Right forelimb (tissue), 1 donor: ENCODE measurements around the gene CDC20.
A peak's percentile ranks its signal among the peaks of the same experiment; 100 is the strongest.
"Not testable (repeated sequence)": the region's sequence is repeated elsewhere in the genome, so short reads cannot be mapped to it uniquely, and the experiment has no call there.

ENCODE experiments used
- DNase-seq: peaks from one replicate; pipeline ENCODE4 v3.0.0-alpha.2; 2018

The CDC20 gene

DNA sequence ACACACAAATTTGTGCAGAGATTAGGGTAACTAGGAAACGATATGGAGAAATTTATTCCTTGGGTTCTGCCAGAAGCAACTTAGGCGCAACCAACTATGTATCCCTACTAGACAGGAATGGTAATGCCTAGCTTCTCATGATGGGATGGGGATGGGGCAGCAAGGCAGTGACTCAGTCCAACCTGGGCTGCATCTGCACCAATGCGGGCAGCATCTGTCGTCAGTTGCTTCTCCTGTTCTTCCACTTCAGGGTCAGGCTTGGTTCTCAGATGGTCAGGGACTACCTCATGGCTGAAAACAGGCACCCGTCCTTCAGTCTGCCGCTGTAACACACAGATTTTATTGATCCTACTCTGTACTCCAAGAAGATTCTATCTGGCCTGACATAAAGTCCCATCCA, 27.9 kb downstream of the CDC20 start:
- DNase-seq = no peak

DNA sequence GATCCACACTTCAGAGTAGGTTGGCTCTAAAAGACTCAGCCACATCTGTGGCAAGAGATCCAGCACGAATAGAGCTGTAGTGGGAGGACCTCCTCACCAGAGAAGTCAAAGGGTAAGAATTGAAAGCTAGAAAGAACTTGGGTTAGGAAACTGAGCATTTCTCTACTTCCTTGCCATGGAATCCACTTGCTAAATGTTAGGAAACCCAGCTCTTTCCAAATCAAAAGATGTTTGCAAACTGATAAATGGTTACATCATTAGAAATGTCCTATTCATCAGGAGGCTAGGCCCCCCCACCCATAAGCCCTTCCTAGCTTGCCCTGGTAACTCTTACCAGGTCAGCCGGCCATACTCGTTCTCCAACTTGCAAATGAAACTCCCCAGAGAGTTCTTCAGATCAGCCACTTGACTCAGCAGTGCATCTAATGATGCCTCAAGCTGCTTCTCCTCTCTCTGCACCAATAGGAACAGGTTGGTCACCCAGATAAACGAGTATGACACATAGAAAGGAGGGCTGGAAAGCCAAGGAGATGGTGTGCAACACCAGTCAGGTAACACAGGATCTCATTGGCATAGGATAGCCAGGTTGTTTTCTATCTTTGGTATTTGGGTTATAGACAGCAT, 29.3 kb downstream of the CDC20 start:
- DNase-seq = no peak

DNA sequence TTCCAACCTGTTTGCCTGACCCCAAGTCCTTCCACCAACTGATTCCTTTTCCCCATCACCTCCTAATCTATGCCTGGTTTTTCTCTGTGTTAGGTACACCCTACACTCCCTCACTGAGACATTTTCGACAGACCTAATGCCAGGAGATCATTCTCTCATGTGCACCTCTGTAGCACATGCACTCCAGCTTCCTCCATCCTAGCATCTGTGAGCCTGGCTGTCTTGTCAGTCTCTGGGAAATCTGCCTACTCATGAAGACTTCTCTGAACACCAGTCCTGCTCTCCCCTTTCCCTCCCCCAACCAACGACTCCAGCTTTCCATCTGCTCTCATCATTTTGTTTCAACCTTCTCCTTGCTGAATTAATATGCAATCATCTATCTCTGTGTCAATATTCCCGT, 29.8 kb downstream of the CDC20 start:
- DNase-seq = no peak

DNA sequence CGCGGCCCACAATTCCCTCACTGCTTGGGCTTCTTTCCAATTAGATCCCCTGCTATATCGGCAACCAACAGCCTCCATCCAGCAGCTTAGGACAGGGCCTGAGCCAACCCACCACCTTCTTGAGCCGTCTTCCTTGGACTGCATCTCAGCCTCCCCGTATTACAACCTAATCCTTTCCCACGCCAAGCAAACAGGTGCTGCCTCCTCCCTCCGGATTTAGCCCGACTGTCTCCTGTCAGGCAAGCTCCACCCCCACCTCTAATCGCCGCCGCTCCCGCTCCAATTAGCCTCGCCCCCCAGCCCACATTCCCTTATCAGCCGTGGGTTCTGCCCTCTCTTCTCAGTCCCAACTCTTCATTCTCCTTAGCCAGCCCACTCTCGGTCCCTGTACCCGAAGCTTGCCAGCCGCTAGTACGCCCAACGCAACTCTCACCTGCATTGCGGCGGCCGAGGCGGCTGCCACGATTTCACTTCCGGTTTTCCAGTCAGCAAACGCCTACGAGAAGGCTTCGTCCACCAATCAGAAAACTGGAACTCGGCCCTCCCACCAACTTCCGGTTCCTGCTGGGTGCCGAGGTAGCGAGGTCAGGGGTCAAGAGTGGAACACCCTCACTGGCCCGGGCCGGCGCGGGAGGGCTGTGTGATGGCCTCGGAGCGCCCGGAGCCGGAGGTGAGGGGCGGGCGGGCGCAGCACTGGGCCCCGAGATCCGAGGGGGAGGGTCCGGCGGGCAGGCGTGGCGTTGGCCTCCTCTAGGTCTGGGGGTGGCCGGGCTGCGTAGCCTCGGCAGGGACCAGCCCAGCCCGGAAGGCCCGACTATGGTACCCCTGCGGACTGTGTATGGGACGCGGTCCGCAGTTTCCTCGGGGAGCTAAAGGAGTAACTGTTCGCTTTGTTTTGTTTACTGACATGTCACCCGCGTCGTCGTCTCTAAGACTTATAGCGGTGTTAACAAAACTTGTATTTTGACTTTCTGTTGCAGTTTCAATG, 30.8 kb downstream of the CDC20 start, which contains the start of the genes MED8 and SZT2:
TSS of gene MED8 (minus strand) at position 475 of the 988 bp plus-strand sequence. CDS start at position 439, 36 bp downstream.
TSS of gene SZT2 (plus strand) at position 574 of the 988 bp plus-strand sequence. CDS start at position 644, 70 bp downstream.
- DNase-seq = peak; percentile 97

DNA sequence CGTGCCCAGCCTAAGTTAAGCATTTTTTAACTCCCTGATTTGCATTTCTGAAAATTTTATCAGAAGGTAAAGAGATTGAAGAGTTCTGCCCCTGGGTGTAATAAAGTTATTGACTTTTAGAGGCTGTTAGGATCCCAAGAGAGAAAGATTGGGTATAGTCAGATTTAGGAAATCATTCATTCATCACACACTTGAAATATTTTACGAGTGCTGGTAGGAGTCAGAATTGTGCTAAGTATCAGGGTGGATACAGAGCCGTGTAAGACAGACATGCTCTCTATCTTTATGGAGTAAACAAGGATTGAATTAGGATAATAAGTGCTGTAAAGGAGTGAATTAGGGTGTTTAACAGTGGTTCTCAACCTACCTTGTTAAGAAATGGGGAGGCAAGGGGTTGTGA, 33.9 kb downstream of the CDC20 start:
- no peak for DNase-seq

DNA sequence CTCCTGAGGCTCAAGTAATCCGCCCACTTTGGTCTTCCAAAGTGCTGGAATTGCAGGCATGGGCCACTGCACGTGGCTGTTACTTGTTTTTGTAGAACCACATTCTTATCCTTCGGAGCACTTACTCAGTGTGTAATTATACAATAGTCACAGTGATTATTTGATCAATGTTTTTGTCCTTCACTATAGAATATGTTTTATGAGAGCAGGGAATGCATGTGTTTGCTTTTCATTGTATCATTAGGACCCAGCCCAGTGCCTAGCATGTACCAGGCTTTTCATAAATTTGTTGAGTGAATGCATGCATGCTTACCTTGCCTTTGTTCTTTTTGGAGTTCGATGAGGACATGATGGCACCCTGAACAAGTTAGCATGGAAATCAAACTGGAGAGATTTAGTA, 36.7 kb downstream of the CDC20 start:
- DNase-seq = no peak

DNA sequence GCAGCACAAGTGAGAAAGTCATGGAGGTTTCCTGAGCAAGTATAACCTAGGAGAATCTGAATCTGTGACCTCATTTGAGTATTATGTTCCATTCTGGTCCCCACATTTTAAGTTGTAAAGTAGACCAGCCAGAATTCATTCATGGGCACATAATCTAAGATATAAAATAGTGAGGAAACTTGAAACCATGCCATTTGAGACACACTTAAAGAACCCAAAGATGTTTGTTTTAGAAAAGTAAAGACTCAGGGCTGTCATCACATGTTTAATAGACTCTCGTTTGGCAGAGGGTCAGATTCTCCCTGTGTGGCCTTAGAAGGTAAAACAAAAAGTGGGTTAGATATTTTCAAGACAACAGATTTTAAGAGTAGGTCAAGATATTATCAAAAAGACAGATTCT, 37.3 kb downstream of the CDC20 start:
- no peak for DNase-seq

DNA sequence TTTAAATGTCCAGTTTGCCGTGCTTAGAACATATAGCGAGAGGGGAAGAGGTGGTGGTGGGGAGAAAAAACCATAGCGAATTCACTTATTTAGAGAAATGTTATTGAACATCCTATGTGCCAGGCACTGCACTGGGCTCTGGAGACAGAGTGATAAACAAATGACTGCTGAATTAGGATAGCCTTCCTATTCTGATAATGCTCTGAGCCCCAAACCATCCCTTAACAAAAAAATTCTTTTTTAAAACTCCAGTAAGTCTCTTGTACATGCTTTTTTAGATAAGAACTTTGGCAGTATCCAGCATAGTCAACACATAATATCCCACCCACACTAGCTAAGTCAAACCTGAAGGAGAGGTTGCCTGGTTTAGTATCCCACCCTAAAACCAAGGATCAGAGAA, 39.4 kb downstream of the CDC20 start:
- no peak for DNase-seq

DNA sequence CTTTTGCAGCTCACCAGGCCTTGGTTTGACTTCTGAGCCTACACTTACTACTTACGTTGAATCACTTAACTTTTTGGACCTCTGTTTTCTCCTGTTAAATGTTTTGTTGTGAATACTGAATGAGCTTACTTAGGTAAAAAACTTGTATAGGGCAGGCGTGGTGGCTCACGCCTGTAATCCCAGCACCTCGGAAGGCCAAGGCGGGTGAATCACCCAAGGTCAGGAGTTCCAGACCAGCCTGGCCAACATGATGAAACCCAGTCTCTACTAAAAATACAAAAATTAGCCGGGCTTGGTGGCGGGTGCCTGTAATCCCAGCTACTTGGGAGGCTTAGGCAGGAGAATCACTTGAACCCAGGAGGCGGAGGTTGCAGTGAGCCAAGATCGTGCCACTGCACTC, 41.7 kb downstream of the CDC20 start:
- not testable (repeated sequence) for DNase-seq

DNA sequence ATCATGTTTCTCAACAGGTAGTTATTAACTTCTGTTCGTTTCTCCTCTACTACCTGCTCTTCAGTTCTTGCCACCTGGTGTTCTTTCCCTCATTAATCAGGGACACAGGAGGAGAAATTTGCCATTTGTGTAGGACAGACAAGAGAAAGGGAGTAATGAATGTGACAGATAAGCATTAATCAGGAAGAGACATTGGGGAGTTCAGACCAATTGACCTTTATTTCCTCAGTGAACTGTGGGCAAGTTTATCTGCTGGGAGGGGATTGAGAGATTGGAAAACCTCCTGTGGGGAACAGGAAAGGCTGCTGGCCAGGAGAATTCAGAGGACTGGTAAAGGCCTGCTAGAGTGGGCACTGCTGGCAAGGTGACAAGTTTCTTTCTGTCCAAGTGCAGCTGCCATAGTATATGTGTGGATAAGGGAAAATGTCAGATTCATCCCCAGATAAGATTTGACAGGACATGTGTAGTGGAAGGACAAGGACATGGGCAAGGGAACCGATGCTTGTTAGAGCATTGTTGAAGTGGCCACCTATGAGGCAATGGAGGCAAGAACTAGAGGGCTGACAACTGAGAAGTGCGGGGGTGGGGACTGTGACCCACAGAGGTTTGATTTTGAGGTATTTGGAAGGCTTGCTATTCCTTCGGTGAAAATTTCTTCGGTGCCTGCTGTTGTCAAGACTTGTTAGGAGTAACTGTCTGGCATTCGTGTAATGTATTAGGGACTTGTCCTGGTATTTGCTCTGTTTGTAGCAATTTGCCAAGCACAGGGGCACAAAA, 43.5 kb downstream of the CDC20 start:
- DNase-seq = no peak

DNA sequence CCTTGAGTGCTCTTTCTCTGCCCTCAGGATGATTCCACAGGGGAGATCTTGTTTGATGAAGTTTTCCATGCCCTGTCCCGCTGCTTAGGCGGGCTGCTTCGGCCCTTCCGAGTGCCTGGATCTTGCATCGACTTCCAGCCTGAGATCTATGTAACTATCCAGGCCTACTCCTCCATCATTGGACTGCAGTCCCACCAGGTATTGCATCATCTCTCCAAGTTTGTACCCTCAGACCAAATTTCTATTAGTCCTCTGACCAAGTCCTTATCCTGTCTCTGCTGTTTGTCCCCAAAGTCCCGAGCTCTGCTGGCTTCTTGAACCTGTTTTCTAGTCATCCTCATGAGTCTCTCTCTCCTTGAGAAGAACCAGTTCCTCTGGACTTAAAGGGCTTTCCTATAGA, 45.6 kb downstream of the CDC20 start:
- no peak for DNase-seq

DNA sequence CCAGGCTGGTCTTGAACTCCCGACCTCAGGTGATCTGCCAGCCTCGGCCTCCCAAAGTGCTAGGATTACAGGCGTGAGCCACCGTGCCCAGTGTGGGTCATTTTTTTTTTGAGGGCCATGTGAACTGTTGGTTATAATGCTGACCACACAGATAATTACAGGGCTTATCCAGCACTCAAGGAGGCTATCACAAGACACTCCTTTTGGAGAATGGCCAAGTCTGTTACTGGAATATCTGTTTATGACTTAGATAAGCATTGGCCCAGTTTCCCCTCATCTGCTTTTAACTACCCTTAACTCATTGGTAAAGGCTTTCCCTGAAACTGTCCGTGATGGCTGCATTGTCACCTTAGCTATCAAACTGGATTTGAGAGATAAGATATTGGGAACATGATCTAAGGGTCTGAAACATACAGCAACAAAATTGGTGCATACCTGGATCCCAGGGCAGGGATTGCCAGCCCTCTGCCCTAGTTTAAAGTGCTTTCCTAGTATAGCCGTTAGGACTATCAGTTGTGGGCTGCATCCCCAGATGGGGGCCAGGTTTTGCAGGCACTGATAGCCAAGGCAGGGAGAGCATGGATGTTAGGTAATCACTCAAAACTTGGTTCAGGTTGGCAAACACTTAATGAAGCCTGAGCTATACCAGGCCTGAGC, 46.6 kb downstream of the CDC20 start:
- DNase-seq = no peak

DNA sequence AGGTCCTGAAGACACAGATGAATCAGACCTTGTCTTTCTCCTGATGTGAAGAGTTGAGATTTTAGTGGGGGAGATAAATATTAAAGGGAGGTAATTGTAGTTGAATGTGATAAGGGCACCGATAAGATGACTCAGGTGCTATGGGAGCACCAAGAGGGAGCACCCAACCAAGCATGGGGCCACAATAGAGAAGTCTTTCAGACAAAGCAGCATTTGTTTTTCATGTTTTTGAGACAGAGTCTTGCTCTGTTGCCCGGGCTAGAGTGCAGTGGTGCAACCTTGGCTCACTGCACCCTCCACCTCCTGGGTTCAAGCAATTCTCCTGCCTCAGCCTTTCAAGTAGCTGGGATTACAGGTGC, 47.1 kb downstream of the CDC20 start:
- DNase-seq = no peak

DNA sequence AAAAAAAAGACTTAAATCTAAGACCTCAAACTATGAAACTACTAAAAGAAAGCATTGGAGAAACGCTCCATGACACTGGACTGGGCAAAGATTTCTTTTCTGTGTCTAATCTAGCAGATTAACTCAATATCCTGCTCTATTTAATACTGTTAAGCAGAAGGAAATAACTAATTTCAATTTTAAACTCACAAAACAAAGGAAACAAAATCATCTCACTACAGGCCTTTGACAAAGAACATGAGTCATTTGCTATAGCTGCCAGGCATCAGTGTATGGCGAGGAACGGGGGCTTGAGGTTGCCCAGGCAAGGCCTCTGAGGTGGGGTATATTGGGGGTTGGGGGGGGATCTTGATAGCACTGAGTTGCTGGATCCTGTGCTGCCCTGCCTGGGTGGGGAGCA, 51.8 kb downstream of the CDC20 start:
- no peak for DNase-seq
